Osteoblast (primary cell): ENCODE measurements around the gene PLXNA2. TPM values are rescaled to one million over a fixed set of nuclear protein-coding genes. Genes with fewer than 3 reads are reported as not detected.

ENCODE experiments used
- DNase-seq: peaks from one replicate; pipeline ENCODE4 v3.0.0; 2011; ENCODE audit warnings: low spot score, mixed read lengths; ENCODE audit not compliant: insufficient read length; ENCODE audit errors: missing footprints
- H2AFZ ChIP-seq: 2 replicates; pipeline ENCODE4 v1.6.0; 2011; ENCODE audit warnings: mild to moderate bottlenecking, low read length
- H3K27ac ChIP-seq: 2 replicates; pipeline ENCODE4 v1.5.1; 2011; ENCODE audit warnings: mild to moderate bottlenecking, low read depth, low read length, moderate library complexity
- H3K27me3 ChIP-seq: 2 replicates; pipeline ENCODE4 v1.6.0; 2012; ENCODE audit warnings: mild to moderate bottlenecking, control low read depth, inconsistent platforms, low read length, moderate library complexity; ENCODE audit not compliant: insufficient read depth
- H3K36me3 ChIP-seq: 2 replicates; pipeline ENCODE4 v1.5.1; 2011; ENCODE audit warnings: mild to moderate bottlenecking, low read length, control low read depth, moderate library complexity; ENCODE audit not compliant: insufficient read depth
- H3K4me1 ChIP-seq: 2 replicates; pipeline ENCODE4 v1.5.1; 2011; ENCODE audit warnings: mild to moderate bottlenecking, low read length, control low read depth, moderate library complexity; ENCODE audit not compliant: insufficient read depth
- H3K4me2 ChIP-seq: 2 replicates; pipeline ENCODE4 v1.6.0; 2011; ENCODE audit warnings: mild to moderate bottlenecking, low read length; ENCODE audit not compliant: insufficient read depth
- H3K4me3 ChIP-seq: fragments of 200-600 bp; sonication (generic); 3 replicates; pipeline ENCODE4 v1.5.1; 2012; ENCODE audit warnings: mild to moderate bottlenecking, low read length, inconsistent platforms; ENCODE audit not compliant: insufficient read depth
- H3K79me2 ChIP-seq: 2 replicates; pipeline ENCODE4 v1.6.0; 2012; ENCODE audit warnings: mild to moderate bottlenecking, low read length, control low read depth, inconsistent platforms; ENCODE audit not compliant: insufficient read depth
- H3K9me3 ChIP-seq: 2 replicates; pipeline ENCODE4 v1.5.1; 2011; ENCODE audit warnings: low read depth, low read length, control low read depth
- H4K20me1 ChIP-seq: 2 replicates; pipeline ENCODE4 v1.6.0; 2012; ENCODE audit warnings: mild to moderate bottlenecking, low read length, control low read depth; ENCODE audit not compliant: insufficient read depth
- CTCF ChIP-seq: IDR thresholded peaks from 2 replicates; pipeline ENCODE4 v1.5.1; 2011; ENCODE audit warnings: mild to moderate bottlenecking, low read depth, low read length, moderate library complexity; ENCODE audit errors: extremely low read depth
- total RNA-seq: library from RNA; depleted of rRNA; stranded (reverse); fragments of >200 nt; gene quantifications from 2 replicates; pipeline ENCODE4 v1.2.3, GENCODE V29; 2012

The PLXNA2 gene
- total RNA-seq, 1 donor: 3.3 TPM

- Histone ChIP-seq H3K36me3 (peaks cover 3% of the 10 kb centered on the region), H3K4me3 (no peak overlapping the region), H2AFZ (peak overlapping the region; percentile 36), H3K4me1 (peaks cover 19% of the 10 kb centered on the region), H3K79me2 (no peaks in the 10 kb centered on the region), H3K27ac (no peak overlapping the region), H3K4me2 (peak overlapping the region; percentile 14), H3K9me3 (no peaks in the 10 kb centered on the region), H4K20me1 (no peaks in the 10 kb centered on the region), H3K27me3 (no peaks in the 10 kb centered on the region)
- no peak for DNase-seq
- no peak for TF ChIP-seq CTCF
Observed at GRCh38 chr1:208089761-208090370, 154.3 kb downstream of the PLXNA2 start.

- peaks cover 3% of the 10 kb centered on the region for H3K36me3 ChIP-seq
- no peaks in the 10 kb centered on the region for H3K79me2 ChIP-seq
- H3K9me3 ChIP-seq: no peaks in the 10 kb centered on the region
- no peaks in the 10 kb centered on the region for H4K20me1 ChIP-seq
- no peak for TF ChIP-seq CTCF
- DNase-seq: no peak
- H3K4me3 ChIP-seq: no peak overlapping the region
- peaks cover 19% of the 10 kb centered on the region for H3K4me1 ChIP-seq
- H3K4me2 ChIP-seq: no peak overlapping the region
- no peaks in the 10 kb centered on the region for H3K27me3 ChIP-seq
- H2AFZ ChIP-seq: no peak overlapping the region
- H3K27ac ChIP-seq: no peak overlapping the region
Observed at GRCh38 chr1:208089149-208089548, 155.0 kb downstream of the PLXNA2 start.

- Histone ChIP-seq H2AFZ (no peak overlapping the region), H3K4me2 (no peak overlapping the region), H3K27me3 (no peaks in the 10 kb centered on the region), H3K9me3 (no peaks in the 10 kb centered on the region), H3K4me1 (peaks cover 19% of the 10 kb centered on the region), H3K27ac (no peak overlapping the region), H4K20me1 (no peaks in the 10 kb centered on the region), H3K79me2 (no peaks in the 10 kb centered on the region), H3K4me3 (no peak overlapping the region), H3K36me3 (peaks cover 3% of the 10 kb centered on the region)
- TF ChIP-seq CTCF: no peak
- DNase-seq: no peak
Observed at GRCh38 chr1:208088319-208088718, 155.9 kb downstream of the PLXNA2 start.

GRCh38 chr1:208085655-208086515 lies 158.3 kb downstream of the PLXNA2 start:
- H3K4me3 ChIP-seq: peak overlapping the region; percentile 67
- TF ChIP-seq CTCF: no peak

More at GRCh38 chr1:208085655-208086515, 158.3 kb downstream of the PLXNA2 start:
- H3K4me2 ChIP-seq: peak overlapping the region; percentile 79
- peak; percentile 68 for DNase-seq
- H2AFZ ChIP-seq: peak overlapping the region; percentile 93
- H3K4me1 ChIP-seq: peaks cover 19% of the 10 kb centered on the region
- H3K79me2 ChIP-seq: no peaks in the 10 kb centered on the region
- peak overlapping the region; percentile 68 for H3K27ac ChIP-seq
- H3K9me3 ChIP-seq: no peaks in the 10 kb centered on the region
- no peaks in the 10 kb centered on the region for H3K27me3 ChIP-seq
- H3K36me3 ChIP-seq: no peaks in the 10 kb centered on the region
- H4K20me1 ChIP-seq: no peaks in the 10 kb centered on the region
